ENCODE results near the gene NPPC. TPM values are rescaled to one million over a fixed set of nuclear protein-coding genes. Genes with fewer than 3 reads are reported as not detected.
A peak's percentile ranks its signal among the peaks of the same experiment; 100 is the strongest.
"Not testable (repeated sequence)": the region's sequence is repeated elsewhere in the genome, so short reads cannot be mapped to it uniquely, and the experiment has no call there.

The NPPC gene, protein sequence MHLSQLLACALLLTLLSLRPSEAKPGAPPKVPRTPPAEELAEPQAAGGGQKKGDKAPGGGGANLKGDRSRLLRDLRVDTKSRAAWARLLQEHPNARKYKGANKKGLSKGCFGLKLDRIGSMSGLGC
- total RNA-seq, result not detected
- long read RNA-seq, result 0 reads

- DNase-seq, result peak in 1 of 2 donors; percentile 49
- intact Hi-C loops (cut with DNase I, micrococcal nuclease), result loop anchor here (5.0 to 10.0 kb wide), 3 partner anchors 399 to 509 kb away; no protein-coding TSS in a partner anchor
These were observed at the start of gene NPPC for GRCh38 chr2:231926180-231926741. Gene NPPC (minus strand): TSS chr2:231926396. CDS start chr2:231926249, 147 bp downstream.

DNA sequence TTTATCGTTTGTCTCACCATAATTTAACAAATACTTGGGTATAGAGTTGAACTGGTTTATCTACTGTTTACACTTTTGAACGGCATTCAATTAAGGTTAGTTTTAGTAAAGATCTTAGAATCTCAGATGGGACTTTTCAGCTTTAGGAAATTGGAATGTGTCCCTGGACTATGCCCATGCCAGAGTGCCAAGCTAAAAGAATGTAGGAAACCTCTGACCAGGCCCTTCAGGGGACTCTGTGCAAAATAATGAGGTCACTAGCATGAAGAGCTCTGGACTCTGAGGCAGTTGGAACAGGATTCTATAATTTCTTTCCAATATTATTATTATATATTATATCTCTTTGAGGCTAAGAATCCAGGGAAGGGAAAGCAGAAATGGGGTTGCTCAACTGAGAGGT, 48.8 kb upstream of the NPPC start:
- intact Hi-C loops (cut with DNase I, micrococcal nuclease), result no loop called here
- DNase-seq (no peak), ATAC-seq (no peak)

More at GRCh38 chr2:231926180-231926741, at the start of gene NPPC:
- ATAC-seq, result peak; percentile 79

GRCh38 chr2:231970461-231970860, 44.3 kb upstream of the NPPC start:
- intact Hi-C loops (cut with DNase I, micrococcal nuclease), result no loop called here
- ATAC-seq (no peak), DNase-seq (no peak)

DNA sequence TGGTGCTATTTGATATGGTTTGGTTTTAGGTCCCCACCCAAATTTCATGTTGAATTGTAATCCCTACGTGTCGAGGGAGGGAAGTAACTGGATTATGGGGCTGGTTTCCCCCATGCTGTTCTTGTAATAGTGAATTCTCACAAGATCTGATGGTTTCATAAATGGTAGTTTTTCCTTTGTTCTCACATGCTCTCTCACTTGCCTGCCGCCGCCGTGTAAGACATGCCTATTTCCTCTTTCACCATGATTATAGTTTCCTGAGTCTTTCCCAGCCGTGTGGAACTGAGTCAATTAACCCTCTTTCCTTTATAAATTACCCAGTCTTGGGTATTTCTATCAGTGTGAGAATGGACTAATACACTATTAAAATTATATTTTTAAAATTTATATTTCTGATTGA, 42.6 kb upstream of the NPPC start:
- intact Hi-C loops (cut with DNase I, micrococcal nuclease), result no loop called here
- no peak for ATAC-seq
- DNase-seq, result no peak

- ATAC-seq (no peak), DNase-seq (no peak)
- intact Hi-C loops (cut with DNase I, micrococcal nuclease), result no loop called here
These were observed 40.7 kb upstream of the NPPC start for GRCh38 chr2:231966886-231967285.

DNA sequence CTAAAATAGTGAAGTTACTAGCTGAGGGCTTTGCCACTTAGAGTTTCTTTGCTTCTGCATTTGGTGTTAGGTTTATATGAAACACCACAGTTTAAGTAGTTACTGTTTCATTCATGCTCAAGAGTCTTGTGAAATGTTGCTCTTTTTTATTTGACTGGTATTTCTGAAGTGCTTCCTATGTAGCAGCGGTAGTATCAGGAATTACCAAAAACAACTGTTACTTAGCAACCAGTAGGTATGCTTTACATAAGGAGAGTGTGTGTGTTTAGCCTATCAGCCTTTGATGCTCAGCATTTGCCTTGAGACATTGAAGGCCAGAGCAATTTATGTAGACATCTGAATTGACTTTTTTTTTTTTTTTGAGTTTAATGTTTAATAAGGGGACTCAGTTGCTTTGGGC, 38.9 kb upstream of the NPPC start:
- no peak for ATAC-seq
- intact Hi-C loops (cut with DNase I, micrococcal nuclease), result no loop called here
- DNase-seq, result no peak

DNA sequence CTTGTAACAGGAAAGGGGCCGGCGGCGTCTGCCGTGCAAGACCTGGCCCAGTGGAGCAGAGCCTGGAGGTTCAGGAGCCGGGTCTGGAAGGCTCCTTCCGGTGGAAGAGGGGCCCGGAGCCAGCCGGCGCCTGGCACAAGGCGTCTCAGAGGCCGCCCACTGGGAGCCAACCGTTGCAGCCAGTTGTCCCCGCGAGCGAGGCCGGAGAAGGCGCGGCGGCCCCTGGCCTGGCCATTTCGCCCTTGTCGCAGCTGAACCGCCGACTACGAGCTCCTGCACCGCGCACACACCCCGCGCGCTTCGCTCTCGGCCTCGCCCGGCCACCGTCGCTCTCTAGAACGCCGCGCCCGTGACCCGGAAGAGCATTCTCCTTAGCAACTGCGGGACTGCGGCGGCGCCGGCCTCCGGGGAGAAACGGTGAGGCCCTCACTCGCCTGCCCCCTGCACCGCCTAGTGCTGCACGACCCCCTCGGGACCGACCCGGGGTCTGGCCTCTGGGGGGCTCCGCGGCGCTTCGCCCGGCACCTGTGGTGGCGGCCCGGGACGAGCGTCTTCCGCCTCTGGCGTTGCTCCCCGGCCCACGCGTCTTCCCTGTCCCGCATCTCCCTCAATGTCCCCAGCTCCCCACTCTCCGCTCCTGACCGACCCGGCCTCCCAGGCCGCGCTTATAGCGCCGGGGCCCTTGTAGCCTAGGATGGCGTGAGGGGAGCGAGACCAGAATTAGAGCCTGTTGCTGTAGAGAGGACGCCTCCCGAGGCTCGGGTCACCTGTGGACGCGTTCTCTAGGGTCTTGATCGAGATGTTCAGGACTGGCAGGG, 35.4 kb upstream of the NPPC start, which contains the start of gene DIS3L2:
Gene DIS3L2 (plus strand): TSS at position 365 of the 818 bp plus-strand sequence. CDS start 53,215 bp downstream, outside the sequence.
- ATAC-seq (peak; percentile 98), DNase-seq (peak; percentile 76 to 89)
- intact Hi-C loops (cut with DNase I, micrococcal nuclease), result no loop called here

- intact Hi-C loops (cut with DNase I, micrococcal nuclease), result no loop called here
- ATAC-seq, result no peak
- no peak for DNase-seq
These were observed 34.7 kb upstream of the NPPC start for GRCh38 chr2:231960810-231961348.

GRCh38 chr2:231957913-231958763, 31.9 kb upstream of the NPPC start:
- ATAC-seq (peak; percentile 26), DNase-seq (no peak)
- intact Hi-C loops (cut with DNase I, micrococcal nuclease), result no loop called here

GRCh38 chr2:231955758-231956472, 29.7 kb upstream of the NPPC start:
- no peak for ATAC-seq
- intact Hi-C loops (cut with DNase I, micrococcal nuclease), result no loop called here
- no peak for DNase-seq

DNA sequence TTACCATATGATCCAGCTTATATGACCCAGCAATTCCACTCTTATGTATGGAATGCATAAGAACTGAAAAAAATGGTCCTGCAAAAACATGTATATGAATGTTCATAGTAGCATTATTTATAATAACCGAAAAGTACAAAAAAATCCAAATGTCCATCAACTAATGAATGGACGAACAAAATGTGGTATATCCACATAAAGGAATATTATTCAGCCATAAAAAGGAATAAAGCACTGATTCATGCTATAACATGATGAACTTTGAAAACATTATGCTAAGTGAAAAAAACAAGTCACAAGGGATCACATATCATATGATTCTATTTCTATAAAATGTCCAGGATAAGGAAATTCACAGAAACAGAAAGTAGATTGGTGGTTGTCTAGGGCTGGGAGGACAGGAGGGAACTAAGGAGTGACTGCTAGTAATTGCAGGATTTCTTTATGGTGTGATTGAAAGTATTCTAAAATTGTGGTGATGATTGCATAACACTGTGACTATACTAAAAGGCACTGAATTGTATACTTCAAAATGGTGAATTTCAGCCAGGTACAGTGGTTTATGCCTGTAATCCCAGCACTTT, 25.3 kb upstream of the NPPC start:
- ATAC-seq (no peak), DNase-seq (no peak)
- intact Hi-C loops (cut with DNase I, micrococcal nuclease), result no loop called here

DNA sequence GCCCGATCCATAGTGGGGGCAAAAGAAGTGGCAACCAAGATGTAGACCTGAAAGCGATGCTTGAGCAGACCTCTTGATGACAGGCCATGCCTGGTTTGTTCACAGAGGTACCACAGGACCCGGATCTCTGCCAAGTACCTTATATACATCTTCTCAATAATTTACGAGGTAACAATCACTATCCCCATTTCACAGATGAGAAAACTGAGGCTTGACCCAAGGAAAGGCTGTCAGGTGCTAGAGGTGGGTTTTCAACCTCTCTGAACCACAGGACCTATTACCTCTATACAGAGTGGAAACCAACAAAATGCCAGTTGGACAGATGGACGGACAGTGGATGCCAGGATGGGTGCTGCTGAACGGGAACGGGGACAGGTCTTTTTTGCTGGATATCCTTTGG, 21.5 kb upstream of the NPPC start:
- ATAC-seq (no peak), DNase-seq (no peak)
- intact Hi-C loops (cut with DNase I, micrococcal nuclease), result no loop called here

GRCh38 chr2:231947112-231947511, 20.9 kb upstream of the NPPC start:
- ATAC-seq; DNase-seq; intact Hi-C loops (cut with DNase I, micrococcal nuclease): not testable (repeated sequence)

DNA sequence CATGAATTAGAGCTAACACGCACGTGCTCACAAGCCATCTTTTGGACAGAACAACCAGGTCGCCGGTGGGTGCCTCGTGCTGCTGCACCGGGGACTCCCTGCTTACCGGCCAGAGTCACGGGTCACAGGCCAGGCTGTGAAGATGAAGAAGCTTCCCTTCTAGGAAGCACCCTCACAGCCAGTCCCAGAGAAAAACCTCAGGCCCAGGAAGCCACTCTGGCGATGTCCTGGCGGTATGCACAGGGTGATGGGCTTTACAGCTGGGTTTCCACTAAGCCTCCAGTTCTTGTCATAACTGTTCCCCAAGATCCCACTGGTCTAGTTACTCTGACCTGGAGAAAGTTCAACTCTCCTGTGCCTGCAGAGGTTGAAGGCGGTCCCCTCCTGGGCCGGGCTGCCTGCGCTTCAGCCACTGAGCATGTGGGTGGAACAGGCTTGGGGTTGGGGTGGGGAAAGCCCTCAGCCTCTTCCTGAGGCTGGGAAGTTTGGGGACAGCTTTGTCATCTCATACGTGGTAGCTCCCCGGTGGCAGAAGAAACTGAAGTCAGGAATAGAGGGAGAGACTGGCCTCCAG, 20.1 kb upstream of the NPPC start:
- ATAC-seq (no peak), DNase-seq (no peak)
- intact Hi-C loops (cut with DNase I, micrococcal nuclease), result no loop called here

DNA sequence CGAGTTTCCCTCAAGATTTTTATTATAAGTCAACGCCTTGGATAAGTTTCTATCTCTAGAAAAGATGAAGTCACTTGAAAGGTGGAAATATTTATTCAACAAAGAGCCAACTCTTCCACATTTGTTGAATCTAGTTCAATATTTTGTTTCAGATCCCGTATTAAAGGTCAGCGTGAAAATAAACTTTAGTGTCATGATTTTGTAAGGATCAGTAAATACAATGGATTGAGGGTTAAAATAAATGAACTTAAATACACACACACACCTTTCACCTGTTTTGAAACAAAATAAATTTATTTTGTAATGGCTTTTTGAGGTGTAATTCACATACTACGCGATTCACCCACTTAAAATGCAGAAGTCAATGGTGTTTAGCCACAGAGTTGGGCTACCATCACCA, 16.0 kb upstream of the NPPC start:
- intact Hi-C loops (cut with DNase I, micrococcal nuclease), result no loop called here
- no peak for ATAC-seq
- DNase-seq, result no peak

DNA sequence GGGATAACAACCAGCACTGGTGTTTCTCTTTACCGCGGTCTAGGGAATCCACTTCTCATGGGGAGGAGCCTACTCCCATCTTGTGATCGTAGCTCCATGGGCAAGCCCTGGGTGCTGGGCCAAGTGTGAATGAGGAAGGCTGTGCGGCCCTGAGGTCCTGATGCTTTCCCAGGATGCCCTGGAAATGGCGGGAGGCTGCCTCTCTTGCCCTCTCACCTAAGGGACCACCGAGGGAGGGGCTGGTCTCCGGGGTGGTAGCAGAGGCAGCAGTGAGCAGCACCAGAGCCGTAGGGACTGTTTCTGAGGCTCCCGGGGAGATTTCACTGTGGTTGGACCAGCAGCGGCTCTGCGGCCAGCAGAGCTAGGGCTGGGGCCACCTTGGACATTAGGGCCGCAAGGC, 15.5 kb upstream of the NPPC start:
- ATAC-seq (no peak), DNase-seq (no peak)
- intact Hi-C loops (cut with DNase I, micrococcal nuclease), result no loop called here

DNA sequence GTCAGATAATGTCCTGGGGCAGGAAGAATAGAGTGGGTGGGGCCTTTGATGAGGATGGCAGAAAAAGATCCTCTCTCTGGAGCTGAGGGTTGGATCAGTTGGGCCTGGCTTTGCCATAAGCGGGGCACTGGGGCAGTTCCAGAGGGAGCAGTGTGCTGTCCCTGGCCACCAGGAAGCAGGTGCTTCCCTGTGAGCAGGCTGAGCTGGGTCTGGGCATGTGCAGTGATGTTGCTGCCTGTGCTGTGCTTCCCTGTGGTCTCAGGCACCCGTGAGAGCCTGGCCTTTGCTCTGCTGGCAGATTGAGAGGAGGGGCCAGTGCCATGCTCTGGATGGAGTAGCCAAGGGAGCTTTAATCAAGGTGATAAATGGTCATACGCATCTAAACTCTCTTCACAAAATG, 14.6 kb upstream of the NPPC start:
- no peak for DNase-seq
- no peak for ATAC-seq
- intact Hi-C loops (cut with DNase I, micrococcal nuclease), result no loop called here

DNA sequence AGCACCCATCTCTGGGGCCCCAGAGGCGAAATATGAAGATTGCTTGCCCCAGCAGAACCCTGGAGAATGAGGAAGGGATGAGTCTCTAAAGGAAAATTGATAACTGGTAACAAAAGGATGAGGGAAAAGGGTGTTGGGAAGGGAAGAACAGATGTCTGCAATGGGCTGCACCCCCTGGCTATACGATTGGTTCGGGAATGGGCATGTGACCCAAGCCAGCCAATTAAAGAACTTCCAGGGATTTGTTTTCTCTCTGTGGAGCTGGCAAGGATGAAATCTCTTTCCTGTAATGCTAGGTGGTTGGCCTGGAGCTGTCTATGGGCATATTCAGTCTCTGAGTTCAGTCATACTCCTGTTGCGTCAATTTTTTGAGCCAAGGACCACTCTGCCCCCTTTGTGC, 12.8 kb upstream of the NPPC start:
- DNase-seq (no peak), ATAC-seq (no peak)
- intact Hi-C loops (cut with DNase I, micrococcal nuclease), result no loop called here

Measured in left colon (tissue), 2 donors.